Fibroblast of lung (primary cell): ENCODE measurements around the gene MBD3L2B. TPM values are rescaled to one million over a fixed set of nuclear protein-coding genes. Genes with fewer than 3 reads are reported as not detected.

Experiments
- DNase-seq, 2 donors: peaks; one replicate each; pipeline versions ENCODE4 v3.0.0 to v3.0.0-alpha.2; 2010; ENCODE audit warnings: low read depth in 2 of 2
- H2AFZ ChIP-seq: 2 replicates; pipeline ENCODE4 v1.5.1; 2012; ENCODE audit warnings: low read length, control low read depth, inconsistent platforms
- H3K27ac ChIP-seq: 2 replicates; pipeline ENCODE4 v1.5.1; 2011; ENCODE audit warnings: low read length, control low read depth; ENCODE audit not compliant: insufficient read depth
- H3K27me3 ChIP-seq: 2 replicates; pipeline ENCODE4 v1.5.1; 2011; ENCODE audit warnings: mild to moderate bottlenecking, low read length; ENCODE audit not compliant: control insufficient read depth, insufficient read depth
- H3K36me3 ChIP-seq: 2 replicates; pipeline ENCODE4 v1.5.1; 2011; ENCODE audit warnings: low read length; ENCODE audit not compliant: control insufficient read depth, insufficient read depth
- H3K4me1 ChIP-seq: 2 replicates; pipeline ENCODE4 v1.5.1; 2011; ENCODE audit warnings: low read length; ENCODE audit not compliant: control insufficient read depth, insufficient read depth; ENCODE audit errors: extremely low read depth
- H3K4me2 ChIP-seq: 2 replicates; pipeline ENCODE4 v1.5.1; 2011; ENCODE audit warnings: low read length, control low read depth; ENCODE audit not compliant: insufficient read depth; ENCODE audit errors: extremely low read depth
- H3K4me3 ChIP-seq, 4 experiments: fragments of 200-600 bp in 1 of 4; sonication (generic) in 1 of 4; replicated peaks in 1 of 4; 2 replicates each; pipeline ENCODE4 v1.5.1; 2011 to 2016; ENCODE audit warnings: low read length in 4 of 4, low read depth in 3 of 4, mild to moderate bottlenecking in 3 of 4, control low read depth in 2 of 4, inconsistent platforms in 1 of 4, mixed read lengths in 1 of 4; ENCODE audit not compliant: insufficient read depth in 1 of 4; ENCODE audit errors: control extremely low read depth in 1 of 4
- H3K79me2 ChIP-seq: 2 replicates; pipeline ENCODE4 v1.5.1; 2012; ENCODE audit warnings: mild to moderate bottlenecking, low read length, inconsistent platforms; ENCODE audit not compliant: control insufficient read depth, insufficient read depth
- H3K9ac ChIP-seq: 2 replicates; pipeline ENCODE4 v1.5.1; 2011; ENCODE audit warnings: mild to moderate bottlenecking, low read length, control low read depth; ENCODE audit not compliant: insufficient read depth
- H3K9me3 ChIP-seq: 2 replicates; pipeline ENCODE4 v1.5.1; 2012; ENCODE audit warnings: low read depth, low read length; ENCODE audit not compliant: control insufficient read depth, insufficient read depth
- H4K20me1 ChIP-seq: 2 replicates; pipeline ENCODE4 v1.5.1; 2011; ENCODE audit warnings: low read length; ENCODE audit not compliant: control insufficient read depth, insufficient read depth; ENCODE audit errors: extremely low read depth
- EZH2 ChIP-seq: IDR thresholded peaks from 2 replicates; pipeline ENCODE4 v1.5.1; 2012; ENCODE audit warnings: low read length, control low read depth, mild to moderate bottlenecking; ENCODE audit errors: missing control alignments
- polyA plus RNA-seq, 2 donors: library from polyadenylated mRNA; depleted of rRNA in 1 of 2; stranded (reverse) in 1 of 2; unstranded in 1 of 2; fragments of >200 nt; gene quantifications; 2 replicates each; pipeline ENCODE4 v1.2.1, GENCODE V29; 2011 to 2012; ENCODE audit warnings: missing spikeins in 1 of 2
- total RNA-seq: library from RNA; depleted of rRNA; stranded (reverse); fragments of >200 nt; gene quantifications from 2 replicates; pipeline ENCODE4 v1.2.1, GENCODE V29; 2014
- TF ChIP-seq, protein P1 (sequence below), 2 donors: IDR thresholded peaks in 1 of 2; conservative IDR thresholded peaks in 1 of 2; 1 replicate in 1 of 2; 2 replicates in 1 of 2; pipeline ENCODE4 v1.5.1; 2011 to 2012; ENCODE audit warnings: low read length in 2 of 2, control low read depth in 1 of 2, inconsistent platforms in 1 of 2, low read depth in 1 of 2, mild to moderate bottlenecking in 1 of 2

The MBD3L2B gene
- total and polyA plus RNA-seq, 2 donors (not counting 1 experiment from before 2014, with no cell fraction given): not detected

DNA sequence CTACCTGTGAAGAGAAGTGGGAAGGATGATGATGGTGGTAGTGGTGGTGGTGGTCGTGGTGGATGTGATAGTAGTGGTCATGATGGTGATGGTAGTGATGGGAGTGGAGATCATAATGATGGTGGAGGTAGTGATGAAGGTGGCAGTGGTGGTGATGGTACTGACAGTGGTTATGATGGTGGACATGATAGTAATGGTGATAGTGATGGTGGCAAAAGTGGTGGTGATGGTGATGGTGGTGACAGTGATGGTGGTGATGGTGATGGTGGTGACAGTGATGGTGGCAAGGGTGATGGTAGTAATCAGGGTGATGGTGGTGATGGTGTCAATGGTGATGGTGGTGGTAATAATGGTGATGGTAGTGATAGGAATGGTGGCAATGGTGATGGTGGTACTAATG is 26.2 kb downstream of the MBD3L2B start:
- no peak overlapping the region for H3K27ac ChIP-seq
- no peak overlapping the region for H3K4me2 ChIP-seq
- no peak for DNase-seq
- H3K79me2 ChIP-seq: no peaks in the 10 kb centered on the region
- H3K9me3 ChIP-seq: no peaks in the 10 kb centered on the region
- H2AFZ ChIP-seq: no peak overlapping the region
- H3K36me3 ChIP-seq: no peaks in the 10 kb centered on the region
- H4K20me1 ChIP-seq: no peaks in the 10 kb centered on the region
- TF ChIP-seq, protein P1, sequence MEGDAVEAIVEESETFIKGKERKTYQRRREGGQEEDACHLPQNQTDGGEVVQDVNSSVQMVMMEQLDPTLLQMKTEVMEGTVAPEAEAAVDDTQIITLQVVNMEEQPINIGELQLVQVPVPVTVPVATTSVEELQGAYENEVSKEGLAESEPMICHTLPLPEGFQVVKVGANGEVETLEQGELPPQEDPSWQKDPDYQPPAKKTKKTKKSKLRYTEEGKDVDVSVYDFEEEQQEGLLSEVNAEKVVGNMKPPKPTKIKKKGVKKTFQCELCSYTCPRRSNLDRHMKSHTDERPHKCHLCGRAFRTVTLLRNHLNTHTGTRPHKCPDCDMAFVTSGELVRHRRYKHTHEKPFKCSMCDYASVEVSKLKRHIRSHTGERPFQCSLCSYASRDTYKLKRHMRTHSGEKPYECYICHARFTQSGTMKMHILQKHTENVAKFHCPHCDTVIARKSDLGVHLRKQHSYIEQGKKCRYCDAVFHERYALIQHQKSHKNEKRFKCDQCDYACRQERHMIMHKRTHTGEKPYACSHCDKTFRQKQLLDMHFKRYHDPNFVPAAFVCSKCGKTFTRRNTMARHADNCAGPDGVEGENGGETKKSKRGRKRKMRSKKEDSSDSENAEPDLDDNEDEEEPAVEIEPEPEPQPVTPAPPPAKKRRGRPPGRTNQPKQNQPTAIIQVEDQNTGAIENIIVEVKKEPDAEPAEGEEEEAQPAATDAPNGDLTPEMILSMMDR (conservative IDR thresholded peaks at IDR 0.05 in 1 of 2, IDR thresholded peaks at IDR 0.05 in 1 of 2; ENCODE audit: low read depth in 1 of 2, low read length in 2 of 2): no peak
- no peak for TF ChIP-seq EZH2
- H3K27me3 ChIP-seq: no peaks in the 10 kb centered on the region
- no peaks in the 10 kb centered on the region for H3K4me1 ChIP-seq
- no peak overlapping the region for H3K9ac ChIP-seq
- H3K4me3 ChIP-seq: no peak overlapping the region

DNA sequence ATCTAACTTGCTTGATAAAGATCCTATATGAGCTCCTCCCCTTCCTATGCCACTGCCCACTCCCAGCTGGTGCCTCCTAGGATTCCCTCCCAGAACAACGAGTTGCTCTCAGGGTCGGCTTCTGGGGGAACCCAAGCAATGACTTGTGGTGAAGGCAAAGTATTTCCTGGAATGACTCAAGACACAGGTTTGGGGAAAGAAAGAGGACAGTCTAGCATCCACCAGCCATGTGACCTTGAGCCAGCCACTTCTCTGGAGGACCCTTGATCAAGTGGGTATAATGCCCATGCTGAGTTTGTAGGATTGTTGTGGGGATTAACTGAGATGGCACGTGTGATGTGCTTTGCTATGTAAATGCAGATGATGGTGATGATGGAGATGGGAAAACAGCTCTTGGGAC is 33.0 kb downstream of the MBD3L2B start:
- no peak for DNase-seq
- Histone ChIP-seq H3K4me3 (no peak overlapping the region), H3K4me1 (no peaks in the 10 kb centered on the region), H3K79me2 (no peaks in the 10 kb centered on the region), H3K27ac (no peak overlapping the region), H3K9me3 (no peaks in the 10 kb centered on the region), H4K20me1 (no peaks in the 10 kb centered on the region), H3K9ac (no peak overlapping the region), H3K36me3 (no peaks in the 10 kb centered on the region), H3K4me2 (no peak overlapping the region), H3K27me3 (no peaks in the 10 kb centered on the region), H2AFZ (no peak overlapping the region)
- no peak for TF ChIP-seq EZH2
- TF ChIP-seq, protein P1 (conservative IDR thresholded peaks at IDR 0.05 in 1 of 2, IDR thresholded peaks at IDR 0.05 in 1 of 2; ENCODE audit: low read depth in 1 of 2, low read length in 2 of 2): no peak

DNA sequence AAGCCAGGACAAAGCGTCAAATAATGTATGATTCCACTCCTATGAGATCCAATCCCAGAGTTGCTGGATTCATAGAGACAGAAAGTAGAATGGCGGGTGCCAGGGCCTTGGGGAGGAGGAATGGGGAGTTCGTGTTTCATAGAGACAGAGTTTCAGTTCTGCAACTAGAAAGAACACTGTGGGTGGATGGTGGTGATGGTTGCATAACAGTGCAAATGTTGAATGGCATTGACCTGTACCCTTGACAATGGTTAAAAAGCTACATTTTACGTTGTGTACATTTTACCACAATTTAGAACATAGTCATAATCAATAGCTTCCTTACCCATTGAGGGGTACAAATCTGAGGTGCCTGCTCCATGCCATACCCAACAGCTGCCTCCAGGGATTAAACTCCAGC is 33.4 kb downstream of the MBD3L2B start:
- Histone ChIP-seq H3K9me3 (no peaks in the 10 kb centered on the region), H2AFZ (no peak overlapping the region), H3K4me3 (no peak overlapping the region), H3K4me2 (no peak overlapping the region), H3K79me2 (no peaks in the 10 kb centered on the region), H3K27ac (no peak overlapping the region), H3K9ac (no peak overlapping the region), H3K27me3 (no peaks in the 10 kb centered on the region), H3K36me3 (no peaks in the 10 kb centered on the region), H4K20me1 (no peaks in the 10 kb centered on the region), H3K4me1 (no peaks in the 10 kb centered on the region)
- TF ChIP-seq EZH2: no peak
- TF ChIP-seq, protein P1 (conservative IDR thresholded peaks at IDR 0.05 in 1 of 2, IDR thresholded peaks at IDR 0.05 in 1 of 2; ENCODE audit: low read depth in 1 of 2, low read length in 2 of 2): no peak
- no peak for DNase-seq
